Measurements from ENCODE around the gene PICALM.
"Not testable (repeated sequence)": the region's sequence is repeated elsewhere in the genome, so short reads cannot be mapped to it uniquely, and the experiment has no call there.

PICALM gene

GRCh38 chr11:85991508-85991907 is 77.4 kb downstream of the PICALM start:
- peaks cover 24% of the 10 kb centered on the region for H3K4me1 Mint-ChIP-seq
- H3K27me3 Mint-ChIP-seq: no peaks in the 10 kb centered on the region
- H3K27ac Mint-ChIP-seq: no peak overlapping the region
- no peak for ATAC-seq
- H3K9me3 Mint-ChIP-seq: no peaks in the 10 kb centered on the region
- H3K4me3 Mint-ChIP-seq: no peak overlapping the region
- no peak for DNase-seq

- Mint-ChIP-seq H3K4me1 (peaks cover 24% of the 10 kb centered on the region), H3K27ac (no peak overlapping the region), H3K9me3 (no peaks in the 10 kb centered on the region), H3K27me3 (no peaks in the 10 kb centered on the region), H3K4me3 (no peak overlapping the region)
- DNase-seq (no peak), ATAC-seq (no peak)
Measured at GRCh38 chr11:85989746-85990145, 79.1 kb downstream of the PICALM start.

GRCh38 chr11:85988780-85989179 is 80.1 kb downstream of the PICALM start:
- ATAC-seq: peak; percentile 43
- H3K27me3 Mint-ChIP-seq: no peaks in the 10 kb centered on the region
- DNase-seq: no peak
- no peak overlapping the region for H3K27ac Mint-ChIP-seq
- no peak overlapping the region for H3K4me3 Mint-ChIP-seq
- peaks cover 24% of the 10 kb centered on the region for H3K4me1 Mint-ChIP-seq
- H3K9me3 Mint-ChIP-seq: no peaks in the 10 kb centered on the region

- H3K4me3 Mint-ChIP-seq: no peak overlapping the region
- DNase-seq: no peak
- peaks cover 13% of the 10 kb centered on the region for H3K4me1 Mint-ChIP-seq
- no peak overlapping the region for H3K27ac Mint-ChIP-seq
- no peaks in the 10 kb centered on the region for H3K27me3 Mint-ChIP-seq
- no peaks in the 10 kb centered on the region for H3K9me3 Mint-ChIP-seq
- no peak for ATAC-seq
Measured at GRCh38 chr11:85977751-85978160, 91.1 kb downstream of the PICALM start.

GRCh38 chr11:85976525-85976924 is 92.4 kb downstream of the PICALM start:
- Mint-ChIP-seq H3K27me3 (no peaks in the 10 kb centered on the region), H3K27ac (no peak overlapping the region), H3K4me3 (no peak overlapping the region), H3K4me1 (peaks cover 13% of the 10 kb centered on the region), H3K9me3 (no peaks in the 10 kb centered on the region)
- ATAC-seq (no peak), DNase-seq (no peak)

- Mint-ChIP-seq H3K27ac (no peak overlapping the region), H3K4me3 (no peak overlapping the region)
- no peak for DNase-seq
Measured at GRCh38 chr11:85974122-85974521, 94.8 kb downstream of the PICALM start.

GRCh38 chr11:85970593-85970992 is 98.3 kb downstream of the PICALM start:
- no peaks in the 10 kb centered on the region for H3K9me3 Mint-ChIP-seq
- no peak for DNase-seq
- no peaks in the 10 kb centered on the region for H3K27me3 Mint-ChIP-seq
- peaks cover 9% of the 10 kb centered on the region for H3K4me1 Mint-ChIP-seq
- H3K4me3 Mint-ChIP-seq: no peak overlapping the region
- no peak for ATAC-seq
- peak overlapping the region in 1 of 2 donors; percentile 57 for H3K27ac Mint-ChIP-seq

More at GRCh38 chr11:85974122-85974521, 94.8 kb downstream of the PICALM start:
- Mint-ChIP-seq H3K27me3 (no peaks in the 10 kb centered on the region), H3K4me1 (peaks cover 14% of the 10 kb centered on the region), H3K9me3 (no peaks in the 10 kb centered on the region)
- ATAC-seq: no peak

- H3K27me3 Mint-ChIP-seq: no peaks in the 10 kb centered on the region
- peaks cover 17% of the 10 kb centered on the region for H3K4me1 Mint-ChIP-seq
- no peak for DNase-seq
- H3K9me3 Mint-ChIP-seq: no peaks in the 10 kb centered on the region
- no peak for ATAC-seq
- no peak overlapping the region for H3K4me3 Mint-ChIP-seq
- H3K27ac Mint-ChIP-seq: no peak overlapping the region
Measured at GRCh38 chr11:85967457-85967856, 101.4 kb downstream of the PICALM start.

GRCh38 chr11:85965202-85965601 is 103.7 kb downstream of the PICALM start:
- ATAC-seq (no peak), DNase-seq (no peak)
- H3K9me3 Mint-ChIP-seq: no peaks in the 10 kb centered on the region
- H3K4me3 Mint-ChIP-seq: no peak overlapping the region
- no peaks in the 10 kb centered on the region for H3K27me3 Mint-ChIP-seq
- peak overlapping the region in 1 of 2 donors; percentile 50 for H3K27ac Mint-ChIP-seq
- peaks cover 30% of the 10 kb centered on the region for H3K4me1 Mint-ChIP-seq

- ATAC-seq: no peak
- no peaks in the 10 kb centered on the region for H3K27me3 Mint-ChIP-seq
- DNase-seq: no peak
- H3K9me3 Mint-ChIP-seq: no peaks in the 10 kb centered on the region
- no peak overlapping the region for H3K27ac Mint-ChIP-seq
- H3K4me3 Mint-ChIP-seq: no peak overlapping the region
- H3K4me1 Mint-ChIP-seq: peaks cover 21% of the 10 kb centered on the region
Measured at GRCh38 chr11:85961930-85962363, 106.9 kb downstream of the PICALM start.

GRCh38 chr11:85961130-85961529 is 107.8 kb downstream of the PICALM start:
- ATAC-seq (no peak), DNase-seq (no peak)
- Mint-ChIP-seq H3K27me3 (no peaks in the 10 kb centered on the region), H3K27ac (no peak overlapping the region), H3K4me3 (no peak overlapping the region), H3K9me3 (no peaks in the 10 kb centered on the region), H3K4me1 (peaks cover 21% of the 10 kb centered on the region)

GRCh38 chr11:85960678-85961077 is 108.2 kb downstream of the PICALM start:
- Mint-ChIP-seq H3K27ac (peak overlapping the region; percentile 43 to 72), H3K27me3 (no peaks in the 10 kb centered on the region), H3K4me1 (peaks cover 21% of the 10 kb centered on the region), H3K4me3 (no peak overlapping the region), H3K9me3 (no peaks in the 10 kb centered on the region)
- no peak for ATAC-seq
- DNase-seq: no peak

GRCh38 chr11:85955531-85955930 is 113.4 kb downstream of the PICALM start:
- H3K27ac Mint-ChIP-seq: no peak overlapping the region
- H3K4me3 Mint-ChIP-seq: no peak overlapping the region
- ATAC-seq (no peak), DNase-seq (no peak)
- H3K27me3 Mint-ChIP-seq: no peaks in the 10 kb centered on the region
- H3K9me3 Mint-ChIP-seq: peaks cover 7 to 13% of the 10 kb centered on the region in 2 donors
- peaks cover 3% of the 10 kb centered on the region for H3K4me1 Mint-ChIP-seq

GRCh38 chr11:85953491-85954143 is 115.3 kb downstream of the PICALM start:
- no peak overlapping the region for H3K27ac Mint-ChIP-seq
- peaks cover 7 to 13% of the 10 kb centered on the region in 2 donors for H3K9me3 Mint-ChIP-seq
- no peaks in the 10 kb centered on the region for H3K27me3 Mint-ChIP-seq
- ATAC-seq: no peak
- DNase-seq: no peak
- peaks cover 8% of the 10 kb centered on the region for H3K4me1 Mint-ChIP-seq
- H3K4me3 Mint-ChIP-seq: no peak overlapping the region

- H3K4me3 Mint-ChIP-seq, DNase-seq, ATAC-seq, H3K27ac Mint-ChIP-seq, H3K27me3 Mint-ChIP-seq: not testable (repeated sequence)
- Mint-ChIP-seq H3K4me1 (peaks cover 23% of the 10 kb centered on the region), H3K9me3 (peaks cover 7 to 13% of the 10 kb centered on the region in 2 donors)
Measured at GRCh38 chr11:85952108-85952485, 116.8 kb downstream of the PICALM start.

- Mint-ChIP-seq H3K4me1 (peaks cover 27% of the 10 kb centered on the region), H3K27me3 (no peaks in the 10 kb centered on the region), H3K4me3 (no peak overlapping the region), H3K27ac (no peak overlapping the region), H3K9me3 (peaks cover 8 to 16% of the 10 kb centered on the region in 2 donors)
- DNase-seq (no peak), ATAC-seq (no peak)
Measured at GRCh38 chr11:85951428-85952107, 117.3 kb downstream of the PICALM start.

All from stimulated activated naive CD8-positive, alpha-beta T cell treated with anti-CD3 and anti-CD28 coated beads, Interleukin-15, amount 100 ng/mL, for 72 hours (primary cell).